ENCODE results near the gene CENPO.
"Not testable (repeated sequence)": the region's sequence is repeated elsewhere in the genome, so short reads cannot be mapped to it uniquely, and the experiment has no call there.

Gene CENPO

DNA sequence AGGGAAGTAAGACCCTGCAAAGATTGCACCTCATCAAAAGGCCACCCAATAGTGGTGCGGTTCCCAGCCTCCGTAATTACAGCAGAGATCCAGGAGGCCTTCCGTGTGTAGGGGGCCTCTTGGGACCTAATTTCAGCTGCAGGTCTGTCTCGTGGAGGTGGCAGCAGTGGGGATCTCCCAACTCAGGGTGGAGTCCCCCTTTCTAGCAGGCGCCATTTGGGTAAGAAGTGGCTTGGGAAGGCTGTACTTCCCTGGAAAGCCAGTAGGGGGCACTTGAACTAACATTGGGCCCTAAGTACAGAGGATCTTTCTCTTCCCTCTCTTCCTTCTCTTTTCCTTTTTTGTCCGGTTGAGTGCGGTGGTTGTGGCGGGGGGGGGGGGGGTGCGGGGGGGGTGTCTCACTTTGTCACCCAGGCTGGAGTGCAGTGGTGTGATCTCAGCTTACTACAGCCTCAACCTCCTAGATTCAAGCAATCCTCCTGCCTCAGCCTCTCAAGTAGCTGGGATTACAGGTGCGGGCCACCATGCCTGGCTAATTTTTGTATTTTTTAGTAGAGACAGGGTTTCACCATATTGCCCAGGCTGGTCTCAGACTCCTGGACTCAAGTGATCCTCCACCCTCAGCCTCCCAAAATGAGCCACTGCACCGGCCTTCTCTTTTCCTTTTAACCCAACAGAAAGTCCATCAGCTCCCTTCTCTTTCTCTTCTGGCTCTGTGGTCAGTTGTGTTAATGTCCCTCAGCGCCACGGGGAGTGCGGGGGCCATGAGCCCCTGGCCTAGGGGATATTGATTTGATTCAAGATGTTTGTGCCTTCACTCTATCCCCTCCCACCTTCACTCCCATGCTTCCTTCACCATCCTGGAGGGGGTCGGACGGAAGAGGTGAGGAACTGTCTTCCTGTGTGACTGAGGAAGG, 32.0 kb downstream of the CENPO start:
- no peak for DNase-seq (ENCODE audit: low read depth)

- no peak for DNase-seq (ENCODE audit: low read depth)
These were observed 32.9 kb downstream of the CENPO start for GRCh38 chr2:24825883-24826772.

DNA sequence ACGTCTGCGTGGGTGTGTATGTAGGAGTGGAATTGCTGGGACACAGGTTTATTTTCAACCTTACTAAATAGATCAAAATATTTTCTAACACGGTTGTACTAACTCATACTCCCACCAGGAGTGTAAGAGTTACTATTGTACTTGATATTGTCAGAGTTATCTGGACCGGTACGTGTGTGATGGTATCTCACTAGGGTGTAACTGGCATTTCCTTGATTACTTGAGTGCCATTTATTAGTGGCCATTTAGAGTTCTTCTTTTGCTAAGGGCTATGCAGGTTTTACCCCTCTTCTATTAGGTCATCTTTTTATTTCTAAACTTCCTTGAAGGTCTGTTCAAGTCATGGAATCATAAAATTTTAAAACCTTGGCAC, 33.5 kb downstream of the CENPO start:
- no peak for DNase-seq (ENCODE audit: low read depth)

GRCh38 chr2:24827321-24828237, 34.4 kb downstream of the CENPO start:
- peak; percentile 47 for DNase-seq (ENCODE audit: low read depth)

- DNase-seq (ENCODE audit: low read depth) = no peak
These were observed 35.2 kb downstream of the CENPO start for GRCh38 chr2:24828238-24828996.

- DNase-seq (ENCODE audit: low read depth) = no peak
These were observed 37.1 kb downstream of the CENPO start for GRCh38 chr2:24830351-24830750.

- no peak for DNase-seq (ENCODE audit: low read depth)
These were observed 37.6 kb downstream of the CENPO start for GRCh38 chr2:24830786-24831185.

GRCh38 chr2:24831221-24832072, 38.2 kb downstream of the CENPO start:
- no peak for DNase-seq (ENCODE audit: low read depth)

DNA sequence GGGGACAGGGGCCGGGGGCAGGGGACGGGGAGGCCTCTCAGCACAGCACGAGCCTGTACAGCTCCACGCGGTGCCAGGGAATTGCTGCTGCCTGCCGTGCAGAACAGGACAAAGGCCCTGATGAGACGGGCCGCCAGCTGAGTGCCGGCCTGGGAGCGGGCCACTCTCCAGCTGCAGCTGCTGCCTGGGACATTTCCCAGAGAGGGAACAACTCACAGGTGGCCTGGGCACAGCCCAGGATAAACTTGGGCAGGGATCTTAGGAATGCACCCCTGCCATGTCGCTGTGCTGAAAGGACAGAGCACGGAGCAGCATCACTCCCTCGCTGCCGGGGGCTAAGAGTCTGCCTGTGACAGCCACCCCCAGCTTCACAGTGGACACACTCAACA, 38.8 kb downstream of the CENPO start:
- DNase-seq (ENCODE audit: low read depth) = no peak

DNA sequence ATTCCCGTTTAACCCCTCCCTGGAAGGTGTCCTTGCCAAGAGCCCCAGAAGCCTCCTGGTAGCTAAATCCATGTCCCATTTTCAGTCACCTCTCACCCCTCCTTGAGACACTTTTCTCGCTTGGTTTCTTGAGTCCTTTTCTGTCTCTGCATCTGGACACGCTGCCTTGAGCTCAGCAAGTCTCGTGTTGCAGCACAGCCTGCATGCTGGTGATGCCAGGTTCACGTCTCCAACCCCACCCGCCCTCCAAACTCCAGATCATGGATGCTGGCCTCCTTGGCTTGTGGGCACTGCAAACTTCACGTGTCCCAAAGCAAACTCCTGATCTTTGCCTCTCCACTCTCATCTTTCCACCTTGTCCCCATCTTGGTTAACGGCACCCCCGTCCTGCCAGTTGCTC, 39.3 kb downstream of the CENPO start:
- DNase-seq (ENCODE audit: low read depth) = no peak

DNA sequence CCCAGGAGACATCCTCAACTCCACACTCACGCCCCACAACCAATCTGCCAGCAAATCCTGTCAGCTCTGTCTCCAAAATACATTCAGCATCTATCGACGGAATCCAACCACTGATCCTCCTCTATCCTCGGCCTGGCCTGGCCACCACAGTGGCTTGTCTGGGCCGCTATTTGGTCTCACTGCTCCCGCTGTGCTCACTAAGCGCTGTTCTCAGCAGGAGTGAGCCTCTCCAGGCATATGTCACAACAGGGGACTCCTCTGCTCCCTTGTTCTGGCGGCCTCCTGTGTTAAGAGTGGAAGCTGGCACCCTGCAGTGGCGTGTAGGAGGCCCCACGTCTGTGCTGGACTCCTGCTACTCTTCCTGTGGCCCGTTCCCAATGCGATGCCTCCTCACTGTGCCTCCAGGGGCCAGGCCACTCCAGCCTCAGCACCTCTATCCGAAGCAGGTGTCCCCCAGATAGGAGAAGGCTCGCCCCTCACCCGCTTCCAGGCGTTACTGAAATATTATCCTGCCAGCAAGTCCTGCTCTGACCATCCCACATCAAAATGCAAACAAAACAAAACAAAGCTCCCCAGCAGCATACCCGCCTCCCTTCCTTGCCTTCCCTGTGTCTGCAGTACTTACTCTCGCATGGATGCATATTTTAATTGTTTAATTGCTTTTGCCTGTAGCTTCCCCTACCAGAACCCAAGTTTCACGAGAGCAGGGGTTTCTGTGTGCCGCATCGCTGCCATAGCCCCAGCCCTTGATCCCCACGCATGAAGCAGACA, 39.9 kb downstream of the CENPO start:
- no peak for DNase-seq (ENCODE audit: low read depth)

DNA sequence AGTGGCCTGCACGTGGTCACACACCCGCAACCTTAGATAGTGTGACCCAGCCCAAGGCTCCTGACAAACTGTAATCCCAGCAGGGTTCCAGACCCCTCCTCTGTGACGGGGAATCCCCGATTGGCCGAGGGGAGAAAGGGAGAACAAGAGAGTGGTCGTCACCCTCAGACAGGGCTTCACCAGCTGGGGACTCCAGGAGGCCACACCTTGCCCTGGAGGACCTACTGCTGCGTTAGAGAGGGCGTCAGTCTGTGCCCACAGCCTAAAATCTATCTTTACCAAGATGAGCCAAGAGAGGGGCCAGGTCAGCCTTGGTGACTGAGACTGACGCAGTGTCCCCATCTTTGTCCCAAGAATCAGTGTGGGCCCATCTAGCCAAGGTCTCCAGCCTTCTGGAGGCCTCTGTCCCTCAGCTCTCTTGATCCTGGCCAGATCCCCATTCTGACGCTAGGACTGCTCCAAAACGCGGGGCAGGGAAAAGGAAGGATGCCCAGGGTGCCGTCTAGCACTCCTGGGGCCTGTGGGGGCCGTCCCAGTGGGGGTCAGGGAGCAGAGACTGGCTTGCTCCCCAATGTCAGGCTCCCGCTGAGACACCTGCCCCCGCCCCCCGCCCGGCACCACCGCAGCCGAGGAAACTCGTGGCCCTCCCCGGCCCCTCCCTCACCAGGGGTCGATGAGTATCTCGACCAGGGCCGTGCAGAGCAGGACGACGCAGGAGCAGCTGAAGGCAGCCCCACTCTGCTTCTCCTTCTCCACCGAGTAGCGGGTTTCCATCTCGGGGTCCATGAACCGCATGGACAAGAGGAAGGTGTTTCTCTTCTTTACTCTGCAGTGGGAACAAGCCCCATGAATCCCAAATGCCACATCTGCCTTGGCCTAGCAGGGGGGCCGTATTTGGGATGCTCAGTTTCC, 40.9 kb downstream of the CENPO start:
- no peak for DNase-seq (ENCODE audit: low read depth)

GRCh38 chr2:24834733-24835395, 41.6 kb downstream of the CENPO start:
- DNase-seq (ENCODE audit: low read depth) = no peak

DNA sequence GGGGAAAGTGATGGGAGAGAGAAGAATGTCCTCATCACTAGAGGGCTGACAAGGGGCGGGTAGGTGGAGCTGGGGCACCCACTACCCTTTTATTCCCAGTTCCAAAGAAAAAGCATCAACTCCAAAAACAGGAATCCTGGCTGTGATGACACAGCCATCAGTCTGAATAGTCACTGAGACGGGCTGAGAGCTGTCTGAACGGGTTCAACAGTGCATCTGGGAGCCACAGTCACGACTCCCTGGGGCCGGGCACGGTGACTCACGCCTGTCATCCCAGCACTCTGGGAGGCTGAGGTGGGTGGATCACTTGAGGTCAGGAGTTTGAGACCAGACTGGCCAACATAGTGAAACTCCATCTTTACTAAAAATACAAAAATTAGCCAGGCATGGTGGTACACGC, 42.2 kb downstream of the CENPO start:
- DNase-seq (ENCODE audit: low read depth) = not testable (repeated sequence)

DNA sequence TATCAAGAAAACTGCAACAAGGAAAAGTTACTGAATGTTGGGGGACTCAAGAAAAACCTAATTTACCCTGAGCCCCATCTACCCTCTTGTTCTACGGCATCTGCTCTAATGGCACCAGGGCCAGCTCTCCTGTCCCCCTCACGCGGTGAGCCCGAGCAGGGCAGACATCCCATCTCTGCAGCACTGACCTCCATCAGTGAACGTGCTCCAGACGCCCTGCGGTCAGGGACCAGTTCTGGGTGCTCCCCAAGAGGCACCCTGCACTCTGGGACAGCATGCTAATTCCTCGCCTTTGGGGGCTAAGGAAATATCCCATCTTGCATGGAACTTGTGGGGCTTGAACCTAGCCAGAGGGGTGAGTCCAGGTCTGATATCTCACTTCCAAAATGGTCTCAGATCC, 43.0 kb downstream of the CENPO start:
- DNase-seq (ENCODE audit: low read depth) = no peak

- DNase-seq (ENCODE audit: low read depth) = no peak
These were observed 43.5 kb downstream of the CENPO start for GRCh38 chr2:24836706-24837105.

DNA sequence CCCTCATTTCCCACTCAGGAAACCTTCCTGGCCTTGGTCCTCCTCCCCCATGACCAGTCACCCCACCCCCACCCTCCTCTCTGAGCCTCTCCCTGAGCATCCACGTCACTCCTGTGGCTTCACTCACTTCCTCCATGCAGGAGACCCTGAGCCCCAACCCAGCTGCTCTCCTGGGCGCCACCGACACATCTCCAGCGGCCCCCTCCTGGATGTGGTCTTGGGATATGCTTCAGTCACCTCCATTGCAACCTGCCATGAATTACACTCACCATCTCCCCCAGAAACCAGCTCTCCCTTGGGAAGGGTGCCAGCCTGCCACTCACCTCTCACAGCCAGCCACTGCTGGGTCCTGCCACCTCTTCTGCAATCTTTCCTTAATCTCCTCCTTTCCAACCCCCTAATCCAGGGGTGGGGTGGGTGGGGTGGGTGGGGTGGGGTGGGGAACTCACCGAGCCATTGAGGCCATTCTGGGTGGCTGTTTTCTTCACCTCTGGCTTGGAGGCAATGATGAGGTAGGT, 44.8 kb downstream of the CENPO start:
- DNase-seq (ENCODE audit: low read depth) = no peak

DNA sequence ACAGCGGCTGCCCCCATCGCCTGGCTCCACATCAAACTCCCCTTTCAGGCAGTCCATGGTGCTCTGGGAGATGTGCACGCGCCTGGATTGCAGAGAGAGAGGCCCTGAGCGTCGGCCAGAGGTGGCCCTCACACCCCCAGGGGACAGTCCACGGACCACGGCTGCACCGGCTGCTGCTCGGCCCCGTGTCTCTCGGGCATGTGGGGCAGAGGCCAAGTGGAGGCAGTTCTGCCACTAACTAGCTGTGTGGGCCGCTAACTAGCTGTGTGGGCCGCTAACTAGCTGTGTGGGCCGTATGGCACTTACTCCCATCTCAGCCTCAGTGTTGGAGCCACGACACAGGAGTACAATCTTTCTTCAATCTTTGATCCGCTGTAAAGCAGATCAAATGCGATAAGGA, 45.3 kb downstream of the CENPO start:
- DNase-seq (ENCODE audit: low read depth) = no peak

Data from stimulated activated CD8-positive, alpha-beta memory T cell treated with anti-CD3 and anti-CD28 coated beads, Interleukin-12 subunit alpha, Interleukin-12 subunit beta, amount 100 ng/mL, for 1 hour (primary cell).